ENCODE data around the gene KCNQ1. TPM values are rescaled to one million over a fixed set of nuclear protein-coding genes. Genes with fewer than 3 reads are reported as not detected.

KCNQ1 gene
- total RNA-seq, 1 donor from 2014 or later: 3.4 TPM

DNA sequence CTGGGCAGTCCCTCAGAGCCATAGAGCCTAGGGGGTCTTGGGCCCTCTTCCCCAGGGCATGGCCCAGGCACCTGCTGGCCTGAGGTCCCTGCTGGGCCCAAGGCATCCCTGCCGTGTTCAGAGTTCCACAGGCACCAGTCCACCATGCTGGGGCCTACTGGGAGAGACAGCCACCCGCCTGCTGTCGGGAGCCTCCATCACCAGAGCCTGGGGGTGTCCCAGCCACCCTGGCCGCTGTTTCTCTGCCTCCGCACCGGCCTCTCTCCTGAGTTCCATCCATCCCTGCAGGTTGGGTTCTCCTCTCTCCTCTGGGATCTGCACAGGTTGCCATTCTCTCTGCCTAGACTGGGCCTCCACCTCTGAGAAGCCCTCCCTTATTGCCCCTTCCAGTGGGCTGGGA, 68.6 kb downstream of the KCNQ1 start:
- Mint-ChIP-seq H3K27ac (no peak overlapping the region), H3K9me3 (no peaks in the 10 kb centered on the region), H3K27me3 (ENCODE audit: low read depth) (no peaks in the 10 kb centered on the region), H3K4me3 (ENCODE audit: low read depth) (no peak overlapping the region), H3K4me1 (ENCODE audit: low read depth) (no peaks in the 10 kb centered on the region), H3K36me3 (ENCODE audit: low read depth) (no peaks in the 10 kb centered on the region)
- no peak for DNase-seq (ENCODE audit: low spot score)
- intact Hi-C loops (cut with micrococcal nuclease): no loop called here

DNA sequence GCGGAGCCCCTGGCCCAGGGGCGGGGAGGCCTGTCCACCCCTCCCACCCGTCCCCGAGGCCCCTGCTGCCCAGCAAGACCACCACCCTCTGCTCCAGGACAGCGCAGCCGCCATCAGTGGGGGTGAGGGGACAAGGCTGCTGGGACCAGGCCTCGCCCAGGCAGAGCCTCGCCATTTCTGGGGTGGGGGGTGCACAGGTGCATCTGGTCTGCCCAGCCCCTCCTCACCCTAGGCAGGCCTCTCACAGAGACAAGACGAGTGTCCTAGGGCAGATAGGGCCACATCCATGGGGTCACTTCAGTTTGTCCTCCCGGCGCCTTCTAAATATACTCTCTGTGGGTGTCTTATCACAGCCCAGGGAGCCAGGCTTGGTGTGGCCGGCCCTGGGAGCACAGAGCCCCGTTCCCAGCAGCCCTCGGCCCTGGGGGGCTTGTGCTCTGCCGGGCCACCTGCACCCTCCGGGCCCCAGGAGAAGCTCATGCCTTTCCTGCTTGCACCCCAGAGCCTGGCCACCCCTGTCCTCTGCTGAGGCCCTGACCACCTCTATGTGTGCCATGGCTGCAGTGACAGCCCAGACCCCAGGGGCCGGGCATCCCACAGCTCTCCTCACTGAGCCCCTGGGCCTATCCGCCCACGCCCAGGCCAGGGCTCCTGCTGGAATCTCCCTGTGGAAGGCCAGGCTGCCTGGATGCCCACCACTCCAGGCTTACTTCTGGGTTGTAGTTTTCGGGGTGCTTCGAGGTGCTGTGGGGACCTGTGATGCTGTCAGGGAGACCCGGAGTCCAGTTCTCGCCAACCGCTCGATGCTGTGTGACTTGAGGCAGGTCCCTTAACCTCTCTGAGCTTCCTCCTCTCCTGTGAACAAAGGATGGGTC, 70.8 kb downstream of the KCNQ1 start:
- no peaks in the 10 kb centered on the region for H3K27me3 Mint-ChIP-seq (ENCODE audit: low read depth)
- H3K4me3 Mint-ChIP-seq (ENCODE audit: low read depth): no peak overlapping the region
- H3K36me3 Mint-ChIP-seq (ENCODE audit: low read depth): no peaks in the 10 kb centered on the region
- no peaks in the 10 kb centered on the region for H3K9me3 Mint-ChIP-seq
- DNase-seq (ENCODE audit: low spot score): peak; percentile 6
- no peaks in the 10 kb centered on the region for H3K4me1 Mint-ChIP-seq (ENCODE audit: low read depth)
- H3K27ac Mint-ChIP-seq: no peak overlapping the region
- intact Hi-C loops (cut with micrococcal nuclease): no loop called here

DNA sequence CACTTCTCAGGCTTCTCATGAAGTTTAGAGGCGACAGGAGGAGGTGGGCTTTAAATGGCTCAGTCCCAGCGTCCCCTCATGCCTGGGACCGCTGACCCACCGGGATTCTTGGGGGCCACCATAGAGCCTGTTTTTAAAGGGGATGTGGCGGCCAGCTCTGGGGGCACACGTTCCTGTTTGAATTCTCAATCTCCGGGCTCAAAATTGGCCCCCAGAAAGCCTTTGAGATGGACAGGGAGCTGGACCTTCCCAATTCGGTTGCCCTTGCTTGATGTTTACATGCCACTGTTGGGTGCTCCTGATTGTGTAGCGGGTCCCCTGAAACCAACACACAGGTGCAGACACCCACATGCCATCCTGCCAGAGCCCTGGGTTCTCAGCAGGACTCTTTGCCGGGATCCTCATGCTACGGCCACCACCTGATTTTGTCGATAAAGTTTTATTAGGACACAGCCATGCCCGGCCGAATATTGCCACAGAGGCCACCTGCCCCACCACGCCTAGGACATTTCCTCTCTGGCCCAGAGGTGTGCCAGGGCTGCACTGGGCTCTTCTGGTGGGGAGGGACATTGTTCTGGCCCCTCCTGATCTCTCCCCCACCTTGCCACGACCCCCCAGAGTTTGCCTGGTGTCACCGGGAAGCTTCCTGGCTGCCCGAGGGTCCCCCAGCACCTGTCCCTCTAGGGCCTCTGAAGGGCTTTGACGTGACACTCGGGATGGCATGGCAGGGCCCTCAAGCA, 71.6 kb downstream of the KCNQ1 start:
- intact Hi-C loops (cut with micrococcal nuclease): no loop called here
- no peaks in the 10 kb centered on the region for H3K27me3 Mint-ChIP-seq (ENCODE audit: low read depth)
- peak; percentile 6 for DNase-seq (ENCODE audit: low spot score)
- no peaks in the 10 kb centered on the region for H3K4me1 Mint-ChIP-seq (ENCODE audit: low read depth)
- H3K4me3 Mint-ChIP-seq (ENCODE audit: low read depth): no peak overlapping the region
- no peaks in the 10 kb centered on the region for H3K9me3 Mint-ChIP-seq
- H3K27ac Mint-ChIP-seq: no peak overlapping the region
- no peaks in the 10 kb centered on the region for H3K36me3 Mint-ChIP-seq (ENCODE audit: low read depth)

DNA sequence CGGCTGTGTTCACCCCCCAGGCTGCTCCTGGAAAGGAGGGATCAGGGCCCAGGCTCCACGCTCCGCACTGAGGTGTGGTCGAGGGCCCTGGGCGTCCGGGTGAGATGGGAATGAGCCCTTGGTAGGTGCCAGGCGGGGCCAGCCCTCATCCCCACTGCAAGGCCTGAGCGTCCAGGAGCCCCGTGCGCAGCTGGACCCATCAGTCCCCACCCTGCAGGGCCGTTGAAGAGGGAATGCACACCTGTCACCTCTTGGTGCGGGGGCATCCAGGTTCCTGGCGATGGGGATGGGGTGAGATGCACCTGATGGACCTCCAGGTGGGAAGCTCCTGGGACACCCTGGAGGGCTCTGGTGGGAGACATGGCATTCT, 72.2 kb downstream of the KCNQ1 start:
- Mint-ChIP-seq H3K27me3 (ENCODE audit: low read depth) (no peaks in the 10 kb centered on the region), H3K36me3 (ENCODE audit: low read depth) (no peaks in the 10 kb centered on the region), H3K27ac (no peak overlapping the region), H3K4me3 (ENCODE audit: low read depth) (no peak overlapping the region), H3K9me3 (no peaks in the 10 kb centered on the region), H3K4me1 (ENCODE audit: low read depth) (no peaks in the 10 kb centered on the region)
- intact Hi-C loops (cut with micrococcal nuclease): no loop called here
- peak; percentile 3 for DNase-seq (ENCODE audit: low spot score)

DNA sequence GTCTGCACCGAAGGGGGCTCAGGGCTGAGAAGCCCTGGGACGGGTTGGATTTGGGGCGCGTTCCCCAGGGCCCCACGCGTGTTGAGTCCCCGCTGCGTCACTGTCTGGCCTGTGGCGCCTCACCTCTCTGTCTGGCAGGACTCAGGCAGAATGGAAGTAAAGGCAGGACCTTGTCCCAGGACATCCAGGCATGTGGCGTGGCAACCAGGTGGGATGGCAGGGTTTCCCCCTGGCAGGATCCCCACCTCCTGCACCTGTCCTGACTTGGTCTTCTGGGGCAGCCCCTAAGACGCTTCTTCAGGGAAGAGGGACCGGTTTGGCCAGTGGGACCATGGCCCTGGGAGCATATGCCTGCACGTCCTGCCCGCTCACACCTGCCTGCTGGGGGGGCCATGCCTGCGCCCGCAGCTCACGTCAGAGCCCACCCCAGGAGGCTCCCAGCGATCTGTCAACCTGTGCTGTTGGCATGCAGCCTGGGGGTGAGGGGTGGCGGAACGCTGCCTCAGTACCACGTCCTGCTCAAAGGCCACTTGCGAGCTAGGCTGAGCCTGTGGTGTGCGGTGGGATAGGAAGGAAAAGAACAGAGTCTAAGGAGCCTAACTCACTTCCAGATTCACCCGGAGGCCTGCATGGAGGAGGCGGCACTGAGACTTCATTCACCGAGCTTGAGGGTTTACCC, 72.7 kb downstream of the KCNQ1 start:
- Mint-ChIP-seq H3K36me3 (ENCODE audit: low read depth) (no peaks in the 10 kb centered on the region), H3K4me3 (ENCODE audit: low read depth) (no peak overlapping the region), H3K27ac (no peak overlapping the region), H3K27me3 (ENCODE audit: low read depth) (no peaks in the 10 kb centered on the region), H3K4me1 (ENCODE audit: low read depth) (no peaks in the 10 kb centered on the region), H3K9me3 (no peaks in the 10 kb centered on the region)
- intact Hi-C loops (cut with micrococcal nuclease): no loop called here
- peak; percentile 5 for DNase-seq (ENCODE audit: low spot score)

DNA sequence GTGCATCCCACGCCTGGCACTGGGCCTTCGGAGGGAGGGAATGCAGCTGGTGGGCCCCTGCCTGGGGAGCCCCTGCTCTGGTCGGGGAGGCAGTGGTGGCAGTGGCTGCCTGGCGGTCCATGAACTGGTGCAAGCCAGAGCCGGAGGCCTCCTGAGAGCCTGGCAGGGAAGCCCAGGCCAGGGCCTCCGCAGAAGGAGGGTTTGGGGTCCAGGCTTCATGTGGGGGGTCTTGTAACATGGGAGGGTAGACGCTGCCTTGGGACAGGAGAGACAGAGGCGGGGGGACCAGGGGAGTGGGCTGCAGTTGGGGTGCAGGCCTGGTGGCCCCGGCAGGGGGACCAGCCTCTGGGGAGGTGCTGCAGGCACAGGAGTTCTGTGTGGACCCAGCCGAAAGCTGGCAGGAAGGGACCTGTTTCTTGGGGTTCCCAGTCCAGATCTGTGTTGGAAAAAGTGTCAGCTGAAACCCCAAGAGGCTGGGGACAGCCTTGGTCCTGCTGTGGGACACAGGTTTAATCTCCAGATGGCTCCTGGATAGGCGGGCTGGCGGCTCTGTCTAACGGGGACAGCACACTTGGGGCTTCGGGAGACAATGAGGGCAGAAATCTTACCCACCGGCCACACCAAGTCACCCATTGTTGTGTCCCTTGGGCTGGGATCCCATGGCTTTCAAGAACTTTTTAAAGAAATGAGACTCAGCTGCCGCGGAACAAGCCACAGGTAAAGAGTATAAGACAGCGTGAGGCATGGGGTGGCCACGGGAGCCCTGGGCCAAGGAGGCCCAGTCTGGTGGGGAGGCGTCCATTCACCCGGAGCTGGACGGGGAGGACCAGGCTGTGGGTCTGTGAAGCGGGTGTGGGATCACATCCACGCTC, 73.5 kb downstream of the KCNQ1 start:
- DNase-seq (ENCODE audit: low spot score): peak; percentile 6
- Mint-ChIP-seq H3K27ac (no peak overlapping the region), H3K9me3 (no peaks in the 10 kb centered on the region), H3K27me3 (ENCODE audit: low read depth) (no peaks in the 10 kb centered on the region), H3K4me3 (ENCODE audit: low read depth) (no peak overlapping the region), H3K36me3 (ENCODE audit: low read depth) (no peaks in the 10 kb centered on the region), H3K4me1 (ENCODE audit: low read depth) (no peaks in the 10 kb centered on the region)
- intact Hi-C loops (cut with micrococcal nuclease): no loop called here

DNA sequence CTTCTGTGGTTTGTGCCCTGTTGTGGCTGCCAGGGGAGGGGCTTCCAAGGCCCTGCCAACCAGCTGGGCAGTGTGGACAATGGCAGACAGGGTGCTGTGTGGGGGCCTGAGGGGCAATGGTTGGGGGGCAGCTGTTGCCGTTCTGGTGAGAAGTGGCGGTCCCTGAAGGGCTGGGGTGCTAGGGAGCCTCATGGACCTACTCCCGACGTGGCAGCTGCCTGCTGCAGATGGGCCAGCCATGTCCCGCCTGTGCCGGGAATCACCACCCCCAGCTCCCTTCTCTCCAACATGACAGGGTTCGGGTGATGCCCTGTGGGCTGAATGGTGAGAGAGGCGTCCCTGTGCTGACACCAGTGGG, 74.2 kb downstream of the KCNQ1 start:
- DNase-seq (ENCODE audit: low spot score): no peak

DNA sequence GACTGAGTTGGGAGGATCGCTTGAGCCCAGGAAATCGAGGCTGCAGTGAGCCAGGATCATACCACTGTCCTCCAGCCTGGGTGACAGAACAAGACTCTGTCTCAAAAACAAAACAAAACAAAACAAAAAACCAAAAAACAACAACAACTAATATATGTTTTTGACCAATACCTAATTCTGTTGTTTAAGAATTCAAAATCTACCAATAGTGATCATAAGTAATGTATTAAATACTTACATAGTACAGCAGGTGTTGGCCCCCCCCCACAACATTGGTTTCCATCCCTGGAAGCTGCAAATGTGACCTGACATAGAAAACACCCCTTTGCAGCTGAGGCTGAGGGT, 74.7 kb downstream of the KCNQ1 start:
- no peaks in the 10 kb centered on the region for H3K36me3 Mint-ChIP-seq (ENCODE audit: low read depth)
- DNase-seq (ENCODE audit: low spot score): no peak
- no peaks in the 10 kb centered on the region for H3K9me3 Mint-ChIP-seq
- no peaks in the 10 kb centered on the region for H3K4me1 Mint-ChIP-seq (ENCODE audit: low read depth)
- H3K27me3 Mint-ChIP-seq (ENCODE audit: low read depth): no peaks in the 10 kb centered on the region
- no peak overlapping the region for H3K4me3 Mint-ChIP-seq (ENCODE audit: low read depth)
- no peak overlapping the region for H3K27ac Mint-ChIP-seq
- intact Hi-C loops (cut with micrococcal nuclease): no loop called here

More for the DNA sequence above, 74.2 kb downstream of the KCNQ1 start:
- H3K36me3 Mint-ChIP-seq (ENCODE audit: low read depth): no peaks in the 10 kb centered on the region
- H3K4me3 Mint-ChIP-seq (ENCODE audit: low read depth): no peak overlapping the region
- H3K27me3 Mint-ChIP-seq (ENCODE audit: low read depth): no peaks in the 10 kb centered on the region
- no peak overlapping the region for H3K27ac Mint-ChIP-seq
- no peaks in the 10 kb centered on the region for H3K9me3 Mint-ChIP-seq
- intact Hi-C loops (cut with micrococcal nuclease): no loop called here
- no peaks in the 10 kb centered on the region for H3K4me1 Mint-ChIP-seq (ENCODE audit: low read depth)

DNA sequence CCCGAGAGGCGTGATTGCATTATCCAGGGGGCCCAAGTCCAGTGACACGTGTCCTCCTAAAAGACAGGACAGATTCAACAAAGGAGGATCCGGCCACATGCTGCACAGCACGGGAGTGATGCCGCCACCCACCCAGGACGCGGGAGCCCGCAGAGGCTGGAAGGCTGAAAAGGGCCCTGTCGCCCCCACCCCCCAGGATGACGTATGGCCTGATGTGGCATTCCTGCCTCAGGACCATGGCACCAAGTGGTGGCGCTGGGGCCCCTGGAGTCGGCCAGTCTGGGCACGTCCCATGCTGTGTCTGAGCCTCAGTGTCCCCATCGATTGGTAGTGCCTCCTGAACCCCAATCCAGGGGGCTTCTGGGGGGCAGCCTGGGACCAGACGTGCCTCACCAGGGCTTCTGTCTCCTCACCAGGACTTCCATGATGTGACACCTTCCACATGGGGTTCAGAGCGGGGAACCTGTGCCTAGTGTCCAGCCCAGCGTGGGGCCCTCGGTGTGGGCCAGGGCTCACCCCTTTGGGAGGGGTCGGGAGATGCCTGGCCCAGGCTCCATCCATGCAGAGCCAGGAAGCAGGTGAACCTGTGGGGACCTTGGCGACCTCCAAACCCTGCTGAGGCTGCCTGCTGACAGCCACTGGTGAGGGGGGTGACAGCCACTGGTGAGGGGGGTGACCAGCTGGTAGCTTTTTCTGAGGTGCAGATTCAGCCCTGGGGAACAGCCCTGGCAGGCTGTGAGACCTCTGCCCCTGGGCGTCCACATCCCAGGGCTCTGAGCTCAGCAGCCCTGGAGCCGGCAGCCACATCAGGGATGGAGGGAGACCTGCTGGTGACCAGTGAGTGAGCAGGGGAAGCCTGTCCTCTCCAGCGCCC, 75.3 kb downstream of the KCNQ1 start:
- Mint-ChIP-seq H3K27ac (no peak overlapping the region), H3K4me1 (ENCODE audit: low read depth) (no peaks in the 10 kb centered on the region), H3K27me3 (ENCODE audit: low read depth) (no peaks in the 10 kb centered on the region), H3K4me3 (ENCODE audit: low read depth) (no peak overlapping the region), H3K9me3 (no peaks in the 10 kb centered on the region), H3K36me3 (ENCODE audit: low read depth) (no peaks in the 10 kb centered on the region)
- intact Hi-C loops (cut with micrococcal nuclease): no loop called here
- DNase-seq (ENCODE audit: low spot score): peak; percentile 4

DNA sequence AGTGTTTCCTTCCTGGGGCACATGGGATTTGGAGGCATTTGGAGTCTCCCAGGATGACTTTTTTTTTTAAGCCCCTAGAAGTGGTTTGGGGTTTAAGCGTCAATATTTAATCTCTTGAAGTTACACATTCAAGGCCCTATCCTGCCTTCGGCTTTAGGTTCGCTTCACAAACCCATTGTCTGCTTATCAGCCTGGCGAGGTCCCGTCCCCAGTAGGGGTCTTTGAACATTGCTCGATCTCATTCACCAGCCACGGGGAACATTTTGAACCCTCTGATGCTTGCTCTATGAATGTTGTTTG, 75.9 kb downstream of the KCNQ1 start:
- intact Hi-C loops (cut with micrococcal nuclease): no loop called here
- Mint-ChIP-seq H3K4me1 (ENCODE audit: low read depth) (no peaks in the 10 kb centered on the region), H3K27ac (no peak overlapping the region), H3K27me3 (ENCODE audit: low read depth) (no peaks in the 10 kb centered on the region), H3K4me3 (ENCODE audit: low read depth) (no peak overlapping the region), H3K9me3 (no peaks in the 10 kb centered on the region), H3K36me3 (ENCODE audit: low read depth) (no peaks in the 10 kb centered on the region)
- no peak for DNase-seq (ENCODE audit: low spot score)

DNA sequence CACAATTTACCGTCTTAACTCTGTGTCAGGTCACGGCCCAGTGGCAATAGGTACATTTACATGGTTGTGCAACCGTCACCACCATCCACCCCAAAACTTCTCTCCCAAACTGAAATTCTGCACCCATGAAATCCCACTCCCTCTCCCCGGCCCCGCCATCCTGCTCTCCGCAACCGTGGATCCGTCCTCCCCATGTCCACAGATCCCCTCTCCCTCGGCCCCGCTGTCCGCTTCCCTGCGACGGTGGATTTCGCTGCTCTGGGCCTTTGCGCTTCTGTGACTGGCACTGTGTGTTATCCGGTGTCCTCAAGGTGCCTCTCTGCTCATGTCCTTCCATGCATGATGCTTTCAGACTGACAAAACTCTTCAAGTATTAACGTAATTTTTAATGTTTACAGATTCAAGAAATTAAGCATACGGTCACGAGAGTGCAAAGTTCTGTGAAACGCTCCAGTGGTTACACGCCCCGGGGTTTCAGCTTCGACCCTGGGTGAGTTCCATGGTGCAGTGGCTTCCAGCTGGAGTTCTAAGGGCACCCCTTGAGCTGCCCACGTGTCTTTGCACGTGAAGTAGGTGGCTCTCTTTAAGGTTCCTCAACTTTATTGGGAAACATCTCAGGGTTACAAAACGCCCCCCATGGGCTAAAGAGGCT, 76.4 kb downstream of the KCNQ1 start:
- Mint-ChIP-seq H3K36me3 (ENCODE audit: low read depth) (no peaks in the 10 kb centered on the region), H3K27me3 (ENCODE audit: low read depth) (no peaks in the 10 kb centered on the region), H3K4me1 (ENCODE audit: low read depth) (no peaks in the 10 kb centered on the region), H3K27ac (no peak overlapping the region), H3K4me3 (ENCODE audit: low read depth) (no peak overlapping the region), H3K9me3 (no peaks in the 10 kb centered on the region)
- intact Hi-C loops (cut with micrococcal nuclease): no loop called here
- DNase-seq (ENCODE audit: low spot score): peak; percentile 3
